ENCODE measurements around the gene SLAMF8.

Gene SLAMF8

DNA sequence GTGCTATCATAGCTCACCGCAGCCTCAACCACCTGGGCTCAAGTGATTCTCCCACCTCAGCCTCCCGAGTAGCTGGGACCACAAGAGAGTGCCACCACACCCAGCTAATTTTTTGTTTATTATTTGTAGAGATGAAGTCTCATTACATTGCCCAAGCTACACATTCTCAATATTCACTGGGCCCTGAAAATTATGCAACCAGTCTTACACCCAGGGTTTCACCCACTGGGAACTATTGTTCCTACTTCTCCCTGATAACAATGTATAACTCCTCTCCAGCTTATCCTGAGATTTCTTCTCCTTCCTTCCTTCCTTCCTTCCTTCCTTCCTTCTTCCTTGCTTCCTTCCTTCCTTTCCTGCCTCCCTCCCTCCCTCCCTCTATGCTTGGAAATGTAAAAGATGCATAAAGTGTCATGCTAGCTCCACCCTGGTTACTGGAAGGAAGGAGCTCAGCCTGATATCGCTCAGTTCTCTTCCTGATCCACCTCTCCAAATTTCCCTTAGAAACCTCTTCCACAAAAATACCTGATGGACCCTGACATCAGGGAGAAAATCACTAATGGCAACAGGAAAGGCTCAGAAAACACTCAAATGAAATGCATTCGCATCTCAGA, 47.0 kb downstream of the SLAMF8 start:
- no peak for DNase-seq

DNA sequence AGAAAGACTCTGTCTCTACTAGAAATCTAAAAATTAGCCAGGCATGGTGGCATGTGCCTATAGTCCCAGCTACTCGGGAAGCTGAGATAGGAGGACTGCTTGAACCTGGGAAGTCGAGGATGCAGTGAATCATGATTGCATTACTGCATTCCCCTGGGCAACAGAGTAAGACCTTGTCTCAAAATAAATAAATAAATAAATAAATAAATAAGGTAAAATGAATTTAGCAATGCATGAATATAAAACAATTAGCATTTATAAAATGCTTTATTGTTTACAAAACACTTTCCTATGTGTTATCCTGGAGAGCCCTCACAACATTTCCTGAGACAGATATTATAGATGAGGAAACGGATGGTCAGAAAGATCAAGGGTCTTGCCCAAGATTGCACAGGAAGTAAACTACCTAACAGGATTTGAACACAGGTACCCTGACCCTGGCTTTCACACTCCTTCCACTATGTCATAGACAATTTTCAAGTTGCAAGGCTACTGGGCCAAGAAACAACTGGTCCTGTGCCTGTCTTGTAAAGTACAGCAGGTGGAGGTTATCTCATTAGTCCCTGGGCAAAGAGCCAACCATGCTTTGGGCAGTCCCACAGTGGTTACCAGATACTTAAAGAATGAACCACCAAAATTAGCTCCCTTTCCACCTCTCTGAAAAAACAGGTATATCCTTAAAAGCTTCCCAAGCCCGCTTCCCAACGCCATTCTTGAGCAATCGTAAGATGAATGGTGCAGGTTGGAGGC, 51.2 kb downstream of the SLAMF8 start:
- no peak for DNase-seq

DNA sequence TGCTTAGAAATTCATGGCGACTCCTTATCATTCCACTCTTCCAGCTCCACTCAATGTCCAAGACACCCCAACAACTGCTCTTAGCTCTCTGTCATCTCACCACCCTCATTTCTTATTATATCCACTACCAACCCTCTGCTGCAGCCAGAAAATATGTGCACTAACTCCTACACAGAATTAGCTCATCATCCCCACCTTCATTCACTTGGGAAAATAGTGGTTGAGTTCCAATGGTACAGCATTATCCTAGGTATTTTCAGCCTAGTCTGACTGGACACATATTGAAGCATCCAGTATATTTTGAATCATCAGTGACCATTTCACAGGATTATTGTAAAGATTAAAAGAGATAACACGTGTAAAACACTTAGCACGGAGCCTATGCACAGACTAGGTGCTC, 52.5 kb downstream of the SLAMF8 start:
- no peak for DNase-seq

DNA sequence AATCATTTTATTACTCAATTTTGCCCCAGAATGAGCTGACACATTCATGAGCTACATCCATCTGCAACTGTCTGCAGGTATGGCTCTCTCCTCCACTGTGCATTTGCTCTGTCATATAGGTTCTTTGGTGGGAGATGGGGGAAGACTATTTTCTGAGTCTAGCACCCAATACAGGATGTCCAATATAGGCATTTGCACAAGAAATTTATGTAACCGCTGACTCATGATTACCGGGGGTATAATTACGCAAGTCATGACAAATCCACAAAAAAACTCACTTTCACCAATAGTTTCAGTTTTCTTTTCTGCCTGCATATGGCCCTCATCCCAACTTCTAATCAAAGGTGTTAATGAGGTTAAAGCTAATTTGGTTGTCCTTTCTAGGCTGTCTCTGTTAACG, 53.3 kb downstream of the SLAMF8 start:
- DNase-seq, result peak; percentile 30

DNA sequence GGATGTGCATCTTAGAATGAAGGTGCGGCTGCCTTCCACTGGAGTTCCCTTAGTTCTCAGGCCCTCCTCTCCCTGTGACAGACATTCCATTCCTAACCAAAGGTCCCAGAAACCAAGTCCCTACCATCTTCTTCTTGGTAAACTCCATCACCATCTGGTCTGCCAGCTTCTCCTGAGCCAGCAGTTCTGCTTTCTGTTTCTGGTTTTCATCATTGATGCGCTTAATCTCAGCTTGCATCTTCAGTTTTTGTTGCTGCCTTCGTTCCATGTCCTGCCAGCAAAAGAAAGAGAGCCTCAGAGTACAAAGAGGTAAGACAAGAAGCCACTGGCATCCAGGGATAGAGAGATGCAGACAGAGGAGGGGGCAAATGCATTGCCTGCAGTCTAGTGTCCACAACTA, 53.8 kb downstream of the SLAMF8 start:
- DNase-seq, result no peak

DNA sequence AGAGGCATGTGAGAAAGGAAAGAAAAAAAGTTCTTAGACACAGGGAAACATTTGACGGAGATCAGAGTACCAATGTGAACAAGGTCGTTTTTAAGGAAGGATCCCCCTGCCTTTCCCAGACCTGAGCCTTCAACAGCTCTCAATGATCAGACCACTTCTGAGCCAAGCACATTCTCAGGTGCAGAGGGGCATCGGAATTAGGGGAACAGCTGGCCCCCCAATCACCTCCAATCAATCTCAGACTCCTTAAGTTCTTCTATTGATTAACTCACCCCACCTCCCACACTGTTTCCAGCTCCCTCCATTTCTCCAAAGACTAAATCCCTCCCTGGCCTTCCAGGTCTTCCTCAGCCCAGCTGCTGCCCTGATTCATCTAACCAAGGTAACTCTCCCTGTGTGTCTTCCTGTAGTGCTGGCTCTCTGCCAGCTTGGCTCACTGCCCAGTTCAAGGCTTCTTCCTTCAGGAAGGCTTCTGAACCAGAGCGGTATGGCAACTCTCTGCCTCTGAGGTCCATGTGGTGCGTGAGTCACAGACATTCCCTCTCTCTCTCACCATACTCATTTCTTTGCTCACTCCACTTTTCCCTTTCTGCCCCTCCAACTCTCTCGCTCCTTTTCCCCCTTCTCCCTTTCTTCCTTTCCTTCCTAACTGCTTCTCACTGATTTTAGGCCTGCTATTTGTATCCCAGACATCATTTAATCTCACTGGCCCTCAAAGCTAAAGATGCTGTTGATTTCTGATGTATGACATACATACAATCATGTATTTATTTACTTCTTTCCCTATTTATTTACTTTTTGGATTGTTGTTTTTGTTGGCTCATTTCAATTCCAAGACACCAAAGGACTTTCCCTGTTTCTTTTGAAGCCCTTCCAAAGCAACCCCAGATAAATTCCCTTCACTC, 55.2 kb downstream of the SLAMF8 start:
- DNase-seq, result no peak

DNA sequence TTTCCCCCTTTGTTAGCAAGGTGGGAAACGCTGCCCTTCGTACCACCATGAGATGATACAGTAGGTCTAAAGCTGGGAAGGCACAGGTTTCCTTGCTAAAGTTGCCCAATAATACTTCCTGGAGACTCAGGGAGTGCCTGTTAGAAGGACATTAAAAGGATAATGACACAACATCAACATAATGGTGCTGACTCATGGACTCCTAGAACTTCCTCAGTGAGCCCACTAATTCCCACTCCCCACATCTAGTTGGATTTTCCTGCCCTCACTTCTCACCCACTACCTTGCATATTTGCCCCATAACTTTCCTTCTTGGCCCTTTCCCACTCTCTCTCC, 55.8 kb downstream of the SLAMF8 start:
- no peak for DNase-seq

DNA sequence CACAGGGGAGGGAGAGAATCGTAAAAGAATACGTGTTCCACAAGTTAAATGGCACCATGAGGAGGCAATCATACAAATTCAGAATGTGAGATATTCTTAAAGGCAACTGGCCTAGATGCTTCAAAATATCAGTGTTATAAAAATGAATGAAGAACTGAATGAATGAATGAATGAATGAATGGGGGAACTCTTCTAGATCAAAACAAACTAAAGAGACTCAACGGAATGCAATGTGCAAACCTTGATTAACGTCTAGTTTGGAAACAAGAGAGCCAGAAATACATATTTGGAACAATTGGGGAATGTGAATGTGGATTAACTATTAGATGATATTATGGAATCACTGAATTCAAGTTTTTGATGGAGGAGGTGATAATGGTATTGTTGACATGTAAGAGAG, 56.5 kb downstream of the SLAMF8 start:
- no peak for DNase-seq

DNA sequence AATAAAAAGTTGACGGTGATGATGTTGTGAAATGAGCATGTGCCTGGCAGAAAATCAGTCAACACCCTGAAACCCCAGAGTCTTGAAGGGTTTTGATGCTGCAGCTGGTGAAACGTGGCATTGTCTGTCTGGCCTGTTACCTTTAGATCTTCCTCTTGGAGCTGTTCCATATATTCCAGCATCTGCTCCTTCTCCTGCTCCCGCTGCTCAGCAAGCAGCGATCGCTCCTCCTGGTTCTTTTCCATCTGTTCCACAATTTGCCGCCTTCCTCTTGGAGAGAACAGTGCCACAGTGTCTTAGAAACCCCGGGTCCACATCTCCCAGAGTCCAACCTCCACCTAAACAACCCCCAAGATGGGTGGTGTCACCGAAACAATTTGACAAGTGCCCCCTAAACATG, 57.6 kb downstream of the SLAMF8 start:
- no peak for DNase-seq
